RWPE2 (cell line): Measurements from ENCODE around the gene ADAMTS6.
"Not testable (repeated sequence)": the region's sequence is repeated elsewhere in the genome, so short reads cannot be mapped to it uniquely, and the experiment has no call there.

Source experiments
- ATAC-seq: fragments of 200-7000 bp; cut with Tn5 transposase; 3 replicates; pipeline ENCODE4 v1.9.1; 2021; ENCODE audit warnings: low read depth
- DNase-seq: peaks from one replicate; pipeline ENCODE4 v3.0.0-alpha.2; 2020; ENCODE audit warnings: low spot score
- H3K27ac ChIP-seq: fragments of 450-650 bp; 2 replicates; pipeline ENCODE4 v1.5.1; 2017; ENCODE audit warnings: mild to moderate bottlenecking; ENCODE audit not compliant: poor library complexity, severe bottlenecking
- H3K27me3 ChIP-seq: fragments of 250-450 bp; sonication (Bioruptor Pico); 2 replicates; pipeline ENCODE4 v1.5.1; 2021; ENCODE audit warnings: mild to moderate bottlenecking, moderate library complexity; ENCODE audit not compliant: insufficient read depth, poor library complexity, severe bottlenecking
- H3K36me3 ChIP-seq: fragments of 250-450 bp; sonication (Bioruptor Pico); 2 replicates; pipeline ENCODE4 v1.5.1; 2020; ENCODE audit warnings: low read depth, mild to moderate bottlenecking, moderate library complexity
- H3K4me1 ChIP-seq: fragments of 250-450 bp; sonication (Bioruptor Pico); 2 replicates; pipeline ENCODE4 v1.5.1; 2021; ENCODE audit warnings: mild to moderate bottlenecking, moderate library complexity; ENCODE audit not compliant: insufficient read depth, poor library complexity, severe bottlenecking
- H3K4me3 ChIP-seq: fragments of 250-450 bp; sonication (Bioruptor Pico); 2 replicates; pipeline ENCODE4 v1.5.1; 2021; ENCODE audit warnings: mild to moderate bottlenecking, moderate library complexity; ENCODE audit not compliant: severe bottlenecking
- H3K9me3 ChIP-seq: fragments of 250-450 bp; sonication (Bioruptor Pico); 2 replicates; pipeline ENCODE4 v1.5.1; 2021; ENCODE audit warnings: mild to moderate bottlenecking, moderate library complexity; ENCODE audit not compliant: severe bottlenecking
- TF ChIP-seq, protein P1 (sequence below): fragments of 450-650 bp; IDR thresholded peaks from one replicate; pipeline ENCODE4 v1.5.1; 2017; ENCODE audit warnings: mild to moderate bottlenecking, moderate library complexity; ENCODE audit not compliant: poor library complexity, severe bottlenecking

ADAMTS6 gene

DNA sequence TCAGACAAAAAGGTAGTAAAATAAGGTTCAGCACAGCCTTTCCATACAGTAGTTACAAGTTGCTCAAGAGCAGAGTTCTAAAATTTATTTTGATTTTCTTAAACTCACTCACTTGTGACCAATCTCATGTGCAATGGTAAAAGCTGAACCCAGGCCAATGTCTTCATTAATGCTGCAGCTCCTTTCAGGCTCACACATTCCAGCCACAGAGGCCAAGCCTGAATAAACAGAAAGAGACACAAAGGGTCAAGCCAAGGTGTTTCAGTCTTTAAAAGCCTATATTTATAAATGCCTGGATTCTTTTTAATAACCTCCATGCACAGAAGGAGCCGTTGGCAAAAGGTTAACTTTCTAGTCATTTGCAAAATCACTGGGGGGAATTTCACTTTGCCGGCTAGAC lies 152.5 kb downstream of the ADAMTS6 start:
- Histone ChIP-seq H3K9me3 (no peaks in the 10 kb centered on the region), H3K27me3 (no peaks in the 10 kb centered on the region), H3K36me3 (peaks cover 45% of the 10 kb centered on the region), H3K4me3 (no peak overlapping the region), H3K4me1 (peaks cover 17% of the 10 kb centered on the region), H3K27ac (no peak overlapping the region)
- TF ChIP-seq, protein P1, sequence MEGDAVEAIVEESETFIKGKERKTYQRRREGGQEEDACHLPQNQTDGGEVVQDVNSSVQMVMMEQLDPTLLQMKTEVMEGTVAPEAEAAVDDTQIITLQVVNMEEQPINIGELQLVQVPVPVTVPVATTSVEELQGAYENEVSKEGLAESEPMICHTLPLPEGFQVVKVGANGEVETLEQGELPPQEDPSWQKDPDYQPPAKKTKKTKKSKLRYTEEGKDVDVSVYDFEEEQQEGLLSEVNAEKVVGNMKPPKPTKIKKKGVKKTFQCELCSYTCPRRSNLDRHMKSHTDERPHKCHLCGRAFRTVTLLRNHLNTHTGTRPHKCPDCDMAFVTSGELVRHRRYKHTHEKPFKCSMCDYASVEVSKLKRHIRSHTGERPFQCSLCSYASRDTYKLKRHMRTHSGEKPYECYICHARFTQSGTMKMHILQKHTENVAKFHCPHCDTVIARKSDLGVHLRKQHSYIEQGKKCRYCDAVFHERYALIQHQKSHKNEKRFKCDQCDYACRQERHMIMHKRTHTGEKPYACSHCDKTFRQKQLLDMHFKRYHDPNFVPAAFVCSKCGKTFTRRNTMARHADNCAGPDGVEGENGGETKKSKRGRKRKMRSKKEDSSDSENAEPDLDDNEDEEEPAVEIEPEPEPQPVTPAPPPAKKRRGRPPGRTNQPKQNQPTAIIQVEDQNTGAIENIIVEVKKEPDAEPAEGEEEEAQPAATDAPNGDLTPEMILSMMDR = no peak
- ATAC-seq (peak; percentile 21; the same call in 1 of the 3 replicates), DNase-seq (no peak)

DNA sequence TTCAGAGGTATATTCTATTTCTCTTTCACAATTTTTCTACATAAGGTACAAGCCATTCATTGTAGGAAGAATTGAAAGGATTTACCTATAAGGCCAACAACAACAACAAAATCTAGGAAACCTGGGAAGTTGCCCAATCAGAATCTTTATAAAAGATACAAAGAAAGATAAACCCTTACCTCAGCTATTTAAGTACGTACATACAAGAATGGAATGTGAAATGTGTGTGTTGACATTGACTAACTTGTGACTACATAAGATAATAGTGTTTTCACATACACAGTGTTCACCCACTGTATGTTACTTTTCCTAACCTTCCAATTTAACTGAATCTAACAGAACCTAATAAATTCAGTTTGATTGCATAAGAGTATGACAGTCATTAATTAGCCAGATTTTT lies 154.1 kb downstream of the ADAMTS6 start:
- DNase-seq = no peak
- Histone ChIP-seq H3K4me3 (no peak overlapping the region), H3K9me3 (no peaks in the 10 kb centered on the region), H3K36me3 (peaks cover 47% of the 10 kb centered on the region), H3K4me1 (peaks cover 15% of the 10 kb centered on the region), H3K27me3 (no peaks in the 10 kb centered on the region), H3K27ac (peak overlapping the region; percentile 1)
- ATAC-seq = peak; percentile 93
- TF ChIP-seq, protein P1 = no peak

DNA sequence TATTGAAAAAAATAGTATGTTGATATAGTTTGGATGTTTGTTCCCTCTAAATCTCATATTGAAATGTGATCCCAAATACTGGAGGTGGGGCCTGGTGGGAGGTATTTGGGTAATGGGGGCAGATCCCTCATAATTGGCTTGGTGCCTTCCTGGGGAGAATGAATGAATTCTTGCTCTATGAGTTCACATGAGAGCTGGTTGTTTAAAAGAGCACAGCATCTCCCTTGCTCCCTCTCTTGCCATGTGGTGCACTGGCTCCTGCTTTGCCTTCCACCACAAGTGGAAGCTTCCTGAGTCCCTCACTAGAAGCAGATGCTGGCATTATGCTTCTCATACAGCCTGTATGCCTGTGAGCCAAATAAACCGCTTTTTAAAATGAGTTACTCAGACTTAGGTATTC lies 154.8 kb downstream of the ADAMTS6 start:
- Histone ChIP-seq H3K36me3 (peaks cover 46% of the 10 kb centered on the region), H3K27ac (peak overlapping the region; percentile 1), H3K4me1 (peaks cover 15% of the 10 kb centered on the region), H3K4me3 (no peak overlapping the region), H3K9me3 (no peaks in the 10 kb centered on the region), H3K27me3 (no peaks in the 10 kb centered on the region)
- TF ChIP-seq, protein P1 = no peak
- DNase-seq (no peak), ATAC-seq (no peak; the same call in 2 of the 3 replicates)

DNA sequence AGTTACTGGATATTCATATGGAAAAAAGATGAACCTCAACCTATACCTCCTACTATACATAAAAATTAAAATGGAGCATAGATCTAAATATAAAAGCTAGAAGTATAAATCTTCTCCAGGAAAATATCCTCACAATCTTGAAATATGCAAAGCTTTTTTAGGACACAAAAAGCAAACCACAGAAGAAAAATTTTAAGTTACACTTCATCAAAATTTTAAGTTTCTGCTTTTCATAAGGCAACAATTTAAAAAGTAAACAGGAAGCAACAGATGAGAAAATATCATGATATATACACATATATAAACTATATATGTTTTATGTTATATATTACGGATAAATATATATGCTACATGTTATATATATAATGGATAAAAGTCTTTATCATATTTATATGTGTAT lies 157.5 kb downstream of the ADAMTS6 start:
- Histone ChIP-seq H3K27me3 (no peaks in the 10 kb centered on the region), H3K4me1 (peaks cover 11% of the 10 kb centered on the region), H3K9me3 (no peaks in the 10 kb centered on the region), H3K4me3 (no peak overlapping the region), H3K27ac (no peak overlapping the region), H3K36me3 (peaks cover 31% of the 10 kb centered on the region)
- DNase-seq = no peak
- no peak for ATAC-seq
- TF ChIP-seq, protein P1 = no peak

DNA sequence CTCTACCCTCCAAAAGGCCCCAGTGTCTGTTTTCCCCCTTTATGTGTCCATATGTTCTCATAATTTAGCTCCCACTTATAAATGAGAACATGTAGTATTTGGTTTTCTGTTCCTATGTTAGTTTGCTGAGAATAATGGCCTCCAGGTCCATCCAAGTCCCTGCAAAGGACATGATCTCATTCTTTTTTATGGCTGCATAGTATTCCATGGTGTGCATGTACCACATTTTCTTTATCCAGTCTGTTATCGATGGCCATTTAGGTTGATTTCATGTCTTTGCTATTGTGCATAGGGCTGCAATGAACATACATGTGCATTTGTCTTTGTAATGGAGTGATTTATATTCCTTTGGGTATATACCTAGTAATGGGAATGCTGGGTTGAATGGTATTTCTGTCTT lies 161.0 kb downstream of the ADAMTS6 start:
- DNase-seq, H3K9me3 ChIP-seq, H3K27ac ChIP-seq, H3K4me1 ChIP-seq, H3K27me3 ChIP-seq, ATAC-seq, H3K4me3 ChIP-seq: not testable (repeated sequence)
- H3K36me3 ChIP-seq = peaks cover 12% of the 10 kb centered on the region; the same call in 1 of the 2 replicates
